Lower leg skin (tissue), 3 donors: ENCODE measurements around the gene DDX46.
"Not testable (repeated sequence)": the region's sequence is repeated elsewhere in the genome, so short reads cannot be mapped to it uniquely, and the experiment has no call there.

Source experiments
- CTCF ChIP-seq, 3 donors: fragments of 450-650 bp; IDR thresholded peaks; one replicate each; pipeline ENCODE4 v1.5.1; 2016; ENCODE audit warnings: antibody characterized with exemption in 3 of 3, mild to moderate bottlenecking in 3 of 3, moderate library complexity in 2 of 3
- POLR2A ChIP-seq, 2 donors: fragments of 450-650 bp; IDR thresholded peaks; one replicate each; pipeline ENCODE4 v1.6.1; 2016 to 2017; ENCODE audit warnings: antibody characterized with exemption in 2 of 2, mild to moderate bottlenecking in 1 of 2, moderate library complexity in 1 of 2

- TF ChIP-seq CTCF, POLR2A (IDR thresholded peaks at IDR 0.05): not testable (repeated sequence)
These were observed 43.1 kb upstream of the DDX46 start for GRCh38 chr5:134715466-134715865.
